ENCODE results near the gene SNAP29. TPM values are rescaled to one million over a fixed set of nuclear protein-coding genes. Genes with fewer than 3 reads are reported as not detected.
A peak's percentile ranks its signal among the peaks of the same experiment; 100 is the strongest.

The SNAP29 gene
- total and polyA plus RNA-seq, 9 of the 15 experiments (the other 6 are each of a cell fraction or from before 2014, with no cell fraction given), result 19.5 to 250 (median 75.9) TPM

DNA sequence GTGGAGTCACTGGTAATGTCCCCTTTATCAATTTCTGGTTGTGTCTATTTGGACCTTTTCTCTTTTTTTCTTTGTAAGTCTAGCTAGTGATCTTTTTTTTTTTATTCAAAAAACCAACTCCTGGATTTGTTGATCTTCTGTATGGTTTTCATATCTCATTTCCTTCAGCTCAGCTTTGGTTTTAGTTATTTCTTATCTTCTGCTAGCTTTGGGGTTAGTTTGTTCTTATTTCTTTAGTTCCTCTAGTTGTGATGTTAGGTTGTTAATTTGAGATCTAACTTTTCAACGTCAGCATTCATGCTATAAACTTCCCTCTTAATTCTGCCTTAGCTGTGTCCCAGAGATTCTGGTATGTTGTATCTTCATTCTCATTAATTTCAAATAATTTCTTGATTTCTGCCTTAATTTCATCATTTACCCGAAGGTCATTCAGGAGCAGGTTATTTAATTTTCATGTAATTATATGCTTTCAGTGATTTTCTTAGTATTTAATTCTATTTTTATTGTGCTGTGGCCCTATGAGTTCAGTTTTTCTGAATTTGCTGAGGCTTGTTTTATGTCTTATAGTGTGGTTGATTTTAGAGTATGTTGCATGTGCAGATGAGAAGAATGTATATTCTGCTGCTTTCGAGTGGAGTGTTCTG is 29.2 kb upstream of the SNAP29 start (continued):
- TF ChIP-seq ZBTB8A (IDR thresholded peaks at IDR 0.05; ENCODE audit: partially characterized antibody) (no peak), NRF1 (conservative IDR thresholded peaks at IDR 0.05 in 1 of 2, IDR thresholded peaks at IDR 0.05 in 1 of 2) (no peak), C11orf30 (IDR thresholded peaks at IDR 0.05; ENCODE audit: low read depth) (peak; percentile 26; the same call in 1 of the 2 replicates), ZFP1 (CRISPR knock-in tag; IDR thresholded peaks at IDR 0.05) (no peak), KDM1A (IDR thresholded peaks at IDR 0.05) (no peak), HNRNPH1 (optimal IDR thresholded peaks at IDR 0.05; ENCODE audit: low read depth, low read length) (no peak), SNIP1 (IDR thresholded peaks at IDR 0.05; ENCODE audit: low read depth) (no peak), KLF6 (CRISPR knock-in tag; IDR thresholded peaks at IDR 0.05; ENCODE audit: borderline replicate concordance) (no peak), RFX1 (IDR thresholded peaks at IDR 0.05) (no peak), GTF2A2 (tag; IDR thresholded peaks at IDR 0.05) (no peak), KLF16 (IDR thresholded peaks at IDR 0.05) (no peak), ZNF23 (CRISPR knock-in tag; IDR thresholded peaks at IDR 0.05) (no peak), ZNF124 (CRISPR knock-in tag; IDR thresholded peaks at IDR 0.05) (no peak), CC2D1A (IDR thresholded peaks at IDR 0.05) (no peak), TOE1 (IDR thresholded peaks at IDR 0.05; ENCODE audit: borderline replicate concordance) (no peak), TOE1 (CRISPR knock-in tag; IDR thresholded peaks at IDR 0.05; ENCODE audit: borderline replicate concordance, low read depth) (no peak)
- TF ChIP-seq, protein P1, sequence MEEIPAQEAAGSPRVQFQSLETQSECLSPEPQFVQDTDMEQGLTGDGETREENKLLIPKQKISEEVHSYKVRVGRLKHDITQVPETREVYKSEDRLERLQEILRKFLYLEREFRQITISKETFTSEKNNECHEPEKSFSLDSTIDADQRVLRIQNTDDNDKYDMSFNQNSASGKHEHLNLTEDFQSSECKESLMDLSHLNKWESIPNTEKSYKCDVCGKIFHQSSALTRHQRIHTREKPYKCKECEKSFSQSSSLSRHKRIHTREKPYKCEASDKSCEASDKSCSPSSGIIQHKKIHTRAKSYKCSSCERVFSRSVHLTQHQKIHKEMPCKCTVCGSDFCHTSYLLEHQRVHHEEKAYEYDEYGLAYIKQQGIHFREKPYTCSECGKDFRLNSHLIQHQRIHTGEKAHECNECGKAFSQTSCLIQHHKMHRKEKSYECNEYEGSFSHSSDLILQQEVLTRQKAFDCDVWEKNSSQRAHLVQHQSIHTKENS (CRISPR knock-in tag; IDR thresholded peaks at IDR 0.05), result 0 out of 2 replicates have a peak, but pooled peaks have one; percentile 58
- TF ChIP-seq, protein P2, sequence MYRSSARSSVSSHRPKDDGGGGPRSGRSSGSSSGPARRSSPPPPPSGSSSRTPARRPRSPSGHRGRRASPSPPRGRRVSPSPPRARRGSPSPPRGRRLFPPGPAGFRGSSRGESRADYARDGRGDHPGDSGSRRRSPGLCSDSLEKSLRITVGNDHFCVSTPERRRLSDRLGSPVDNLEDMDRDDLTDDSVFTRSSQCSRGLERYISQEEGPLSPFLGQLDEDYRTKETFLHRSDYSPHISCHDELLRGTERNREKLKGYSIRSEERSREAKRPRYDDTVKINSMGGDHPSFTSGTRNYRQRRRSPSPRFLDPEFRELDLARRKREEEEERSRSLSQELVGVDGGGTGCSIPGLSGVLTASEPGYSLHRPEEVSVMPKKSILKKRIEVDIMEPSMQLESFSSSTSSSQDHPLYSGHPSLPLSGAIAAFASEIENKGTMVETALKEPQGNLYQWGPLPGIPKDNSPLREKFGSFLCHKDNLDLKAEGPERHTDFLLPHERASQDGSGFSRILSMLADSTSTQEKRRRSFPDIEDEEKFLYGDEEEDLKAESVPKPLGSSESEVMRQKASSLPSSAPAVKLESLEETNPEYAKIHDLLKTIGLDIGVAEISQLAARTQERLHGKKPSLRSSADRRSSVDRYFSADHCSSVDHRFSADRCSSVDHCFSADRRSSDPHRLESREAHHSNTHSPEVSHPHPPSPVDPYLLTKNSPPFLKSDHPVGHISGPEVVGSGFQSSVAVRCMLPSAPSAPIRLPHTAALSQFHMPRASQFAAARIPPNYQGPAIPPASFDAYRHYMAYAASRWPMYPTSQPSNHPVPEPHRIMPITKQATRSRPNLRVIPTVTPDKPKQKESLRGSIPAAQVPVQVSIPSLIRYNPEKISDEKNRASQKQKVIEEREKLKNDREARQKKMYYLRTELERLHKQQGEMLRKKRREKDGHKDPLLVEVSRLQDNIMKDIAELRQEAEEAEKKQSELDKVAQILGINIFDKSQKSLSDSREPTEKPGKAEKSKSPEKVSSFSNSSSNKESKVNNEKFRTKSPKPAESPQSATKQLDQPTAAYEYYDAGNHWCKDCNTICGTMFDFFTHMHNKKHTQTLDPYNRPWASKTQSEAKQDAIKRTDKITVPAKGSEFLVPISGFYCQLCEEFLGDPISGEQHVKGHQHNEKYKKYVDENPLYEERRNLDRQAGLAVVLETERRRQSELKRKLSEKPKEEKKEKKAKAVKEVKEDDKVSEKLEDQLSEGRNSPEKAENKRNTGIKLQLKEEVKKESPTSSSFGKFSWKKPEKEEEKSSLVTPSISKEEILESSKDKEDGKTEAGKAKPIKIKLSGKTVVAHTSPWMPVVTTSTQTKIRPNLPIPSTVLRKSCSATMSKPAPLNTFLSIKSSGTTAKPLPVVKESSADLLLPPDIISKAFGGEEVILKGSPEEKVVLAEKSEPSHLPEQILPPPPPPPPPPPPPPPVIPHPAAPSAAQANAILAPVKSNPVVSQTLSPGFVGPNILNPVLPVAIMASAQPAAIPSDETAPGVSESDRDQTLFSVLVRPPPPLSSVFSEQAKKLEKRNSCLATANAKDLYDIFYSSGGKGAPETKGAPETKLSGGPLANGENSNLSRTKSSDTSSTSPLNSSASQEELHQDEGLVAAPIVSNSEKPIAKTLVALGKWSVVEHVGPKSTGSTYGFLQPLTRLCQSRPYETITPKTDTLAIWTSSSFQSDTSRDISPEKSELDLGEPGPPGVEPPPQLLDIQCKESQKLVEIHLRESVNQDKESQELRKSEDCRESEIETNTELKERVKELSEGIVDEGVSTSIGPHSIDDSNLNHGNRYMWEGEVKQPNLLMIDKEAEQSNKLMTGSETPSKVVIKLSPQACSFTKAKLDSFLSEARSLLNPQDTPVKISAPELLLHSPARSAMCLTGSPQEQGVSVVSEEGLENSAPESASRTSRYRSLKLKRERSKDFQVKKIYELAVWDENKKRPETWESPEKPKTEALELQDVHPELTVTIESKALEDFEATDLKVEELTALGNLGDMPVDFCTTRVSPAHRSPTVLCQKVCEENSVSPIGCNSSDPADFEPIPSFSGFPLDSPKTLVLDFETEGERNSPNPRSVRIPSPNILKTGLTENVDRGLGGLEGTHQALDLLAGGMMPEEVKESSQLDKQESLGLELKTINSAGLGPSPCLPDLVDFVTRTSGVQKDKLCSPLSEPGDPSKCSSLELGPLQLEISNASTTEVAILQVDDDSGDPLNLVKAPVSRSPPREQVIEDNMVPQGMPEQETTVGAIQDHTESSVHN (IDR thresholded peaks at IDR 0.05; ENCODE audit: borderline replicate concordance in 1 of 2, low read depth in 1 of 2), result no peak
- TF ChIP-seq, protein P3, sequence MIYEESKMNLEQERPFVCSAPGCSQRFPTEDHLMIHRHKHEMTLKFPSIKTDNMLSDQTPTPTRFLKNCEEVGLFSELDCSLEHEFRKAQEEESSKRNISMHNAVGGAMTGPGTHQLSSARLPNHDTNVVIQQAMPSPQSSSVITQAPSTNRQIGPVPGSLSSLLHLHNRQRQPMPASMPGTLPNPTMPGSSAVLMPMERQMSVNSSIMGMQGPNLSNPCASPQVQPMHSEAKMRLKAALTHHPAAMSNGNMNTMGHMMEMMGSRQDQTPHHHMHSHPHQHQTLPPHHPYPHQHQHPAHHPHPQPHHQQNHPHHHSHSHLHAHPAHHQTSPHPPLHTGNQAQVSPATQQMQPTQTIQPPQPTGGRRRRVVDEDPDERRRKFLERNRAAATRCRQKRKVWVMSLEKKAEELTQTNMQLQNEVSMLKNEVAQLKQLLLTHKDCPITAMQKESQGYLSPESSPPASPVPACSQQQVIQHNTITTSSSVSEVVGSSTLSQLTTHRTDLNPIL (CRISPR knock-in tag; IDR thresholded peaks at IDR 0.05), result no peak
